22Rv1 (cell line): ENCODE results near the gene ARID1A.
A peak's percentile ranks its signal among the peaks of the same experiment; 100 is the strongest.

Experiments
- ZFX ChIP-seq: fragments of 450-650 bp; IDR thresholded peaks from 2 replicates; pipeline ENCODE4 v1.6.1; 2017; ENCODE audit warnings: antibody characterized with exemption, borderline replicate concordance
- TF ChIP-seq, protein P1 (sequence below): fragments of 450-650 bp; IDR thresholded peaks from 2 replicates; pipeline ENCODE4 v1.5.1; 2017; ENCODE audit warnings: mild to moderate bottlenecking

DNA sequence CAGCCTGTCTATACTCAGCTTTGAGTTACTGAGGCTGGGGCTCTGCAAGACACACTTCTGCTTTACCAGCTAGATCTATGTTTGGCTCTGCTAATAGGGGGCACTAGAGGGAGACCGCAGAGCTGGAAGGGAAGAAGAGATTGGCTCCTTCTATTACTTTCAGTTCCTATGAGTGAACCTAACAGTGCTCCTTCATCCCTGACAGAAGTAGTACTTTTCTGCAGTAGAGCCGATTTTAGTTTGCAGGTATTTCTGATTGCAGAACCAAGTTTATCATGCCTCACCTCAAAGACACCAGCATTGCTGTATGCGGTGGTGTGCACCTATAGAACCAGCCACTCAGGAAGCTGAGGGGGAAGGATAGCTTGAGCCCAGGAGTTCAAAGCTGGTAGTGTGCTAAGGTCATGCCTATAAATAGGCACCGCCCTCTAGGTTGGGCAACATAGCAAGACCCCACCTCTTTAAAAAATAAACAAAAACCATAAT lies 125.0 kb downstream of the ARID1A start:
- TF ChIP-seq, protein P1, sequence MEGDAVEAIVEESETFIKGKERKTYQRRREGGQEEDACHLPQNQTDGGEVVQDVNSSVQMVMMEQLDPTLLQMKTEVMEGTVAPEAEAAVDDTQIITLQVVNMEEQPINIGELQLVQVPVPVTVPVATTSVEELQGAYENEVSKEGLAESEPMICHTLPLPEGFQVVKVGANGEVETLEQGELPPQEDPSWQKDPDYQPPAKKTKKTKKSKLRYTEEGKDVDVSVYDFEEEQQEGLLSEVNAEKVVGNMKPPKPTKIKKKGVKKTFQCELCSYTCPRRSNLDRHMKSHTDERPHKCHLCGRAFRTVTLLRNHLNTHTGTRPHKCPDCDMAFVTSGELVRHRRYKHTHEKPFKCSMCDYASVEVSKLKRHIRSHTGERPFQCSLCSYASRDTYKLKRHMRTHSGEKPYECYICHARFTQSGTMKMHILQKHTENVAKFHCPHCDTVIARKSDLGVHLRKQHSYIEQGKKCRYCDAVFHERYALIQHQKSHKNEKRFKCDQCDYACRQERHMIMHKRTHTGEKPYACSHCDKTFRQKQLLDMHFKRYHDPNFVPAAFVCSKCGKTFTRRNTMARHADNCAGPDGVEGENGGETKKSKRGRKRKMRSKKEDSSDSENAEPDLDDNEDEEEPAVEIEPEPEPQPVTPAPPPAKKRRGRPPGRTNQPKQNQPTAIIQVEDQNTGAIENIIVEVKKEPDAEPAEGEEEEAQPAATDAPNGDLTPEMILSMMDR, result peak; percentile 16; the same call in 1 of the 2 replicates
- no peak for TF ChIP-seq ZFX
